Spinal cord (tissue), 10 donors: ENCODE results near the gene AKT3. TPM values are rescaled to one million over a fixed set of nuclear protein-coding genes. Genes with fewer than 3 reads are reported as not detected.
A peak's percentile ranks its signal among the peaks of the same experiment; 100 is the strongest.

Experiments
- DNase-seq, 6 donors: peaks; one replicate each; pipeline versions ENCODE4 v3.0.0 to v3.0.0-alpha.2; 2013 to 2015; ENCODE audit warnings: low spot score in 6 of 6, low read depth in 4 of 6
- H3K27ac ChIP-seq: one replicate; pipeline ENCODE4 v1.5.1; 2013; ENCODE audit warnings: low read depth, low read length, control low read depth
- H3K27me3 ChIP-seq: one replicate; pipeline ENCODE4 v1.6.1; 2013; ENCODE audit warnings: low read length; ENCODE audit not compliant: control insufficient read depth, insufficient read depth
- H3K36me3 ChIP-seq: one replicate; pipeline ENCODE4 v1.6.1; 2013; ENCODE audit warnings: low read length; ENCODE audit not compliant: control insufficient read depth, insufficient read depth
- H3K4me1 ChIP-seq: one replicate; pipeline ENCODE4 v1.6.1; 2013; ENCODE audit warnings: low read length; ENCODE audit not compliant: control insufficient read depth, insufficient read depth
- H3K4me3 ChIP-seq: one replicate; pipeline ENCODE4 v1.5.1; 2013; ENCODE audit warnings: low read depth, low read length, control low read depth
- H3K9me3 ChIP-seq: one replicate; pipeline ENCODE4 v1.6.1; 2013; ENCODE audit warnings: low read length; ENCODE audit not compliant: control insufficient read depth, insufficient read depth
- WGBS: methylation state at CpG from one replicate; pipeline ENCODE4 v1.1.5; 2013; ENCODE audit warnings: missing lambda C conversion rate; ENCODE audit not compliant: insufficient coverage; 5-methylcytosine and 5-hydroxymethylcytosine counted together
- polyA plus RNA-seq, 2 donors: library from polyadenylated mRNA; unstranded; fragments of 120-200 nt; gene quantifications; one replicate each; pipeline ENCODE4 v1.2.1, GENCODE V29; 2013; ENCODE audit not compliant: insufficient read length in 2 of 2
- total RNA-seq, 2 donors: library from RNA; depleted of rRNA in 1 of 2; stranded (reverse); fragments of 120-200 nt in 1 of 2; fragments of >200 nt in 1 of 2; gene quantifications; one replicate each; pipeline versions ENCODE4 v1.2.3 to v1.2.4, GENCODE V29; 2013 to 2014
- donor health status: healthy.

The AKT3 gene
- total and polyA plus RNA-seq, 4 donors = 53.8 to 127 (median 77.4) TPM

- Histone ChIP-seq H3K4me3 (no peak overlapping the region), H3K27me3 (no peaks in the 10 kb centered on the region), H3K9me3 (peaks cover 4% of the 10 kb centered on the region), H3K27ac (no peak overlapping the region), H3K36me3 (no peaks in the 10 kb centered on the region), H3K4me1 (no peaks in the 10 kb centered on the region)
- 80% methylated on average over 1 of the region's 7 CpGs for WGBS
- DNase-seq = peak in 1 of 6 donors; percentile 70
Measured at GRCh38 chr1:243572940-243573339, 277.1 kb downstream of the AKT3 start.

DNA sequence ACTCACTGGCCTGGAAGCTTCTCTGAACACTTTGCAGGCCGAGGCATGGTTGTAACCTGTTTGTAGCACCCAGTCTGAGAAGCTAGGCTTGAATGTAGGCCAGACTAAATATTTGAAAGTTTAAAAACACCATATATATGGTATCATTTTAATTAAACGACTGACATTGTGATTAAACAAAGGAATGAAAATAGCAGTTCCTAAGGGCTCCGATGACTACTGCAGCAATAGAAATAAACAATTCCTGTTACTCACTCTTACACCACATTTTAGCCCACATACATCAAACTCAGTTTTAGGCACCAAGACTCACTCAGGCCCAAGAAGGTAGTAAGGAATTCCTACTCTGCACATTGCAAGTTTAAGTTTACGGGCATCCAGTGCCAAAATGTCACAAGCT, 281.2 kb downstream of the AKT3 start:
- no peaks in the 10 kb centered on the region for H3K9me3 ChIP-seq
- no peaks in the 10 kb centered on the region for H3K4me1 ChIP-seq
- no peak overlapping the region for H3K27ac ChIP-seq
- H3K4me3 ChIP-seq = no peak overlapping the region
- 92% methylated on average over 2 of the region's 4 CpGs for WGBS
- H3K27me3 ChIP-seq = no peaks in the 10 kb centered on the region
- peaks cover 3% of the 10 kb centered on the region for H3K36me3 ChIP-seq
- DNase-seq = no peak

DNA sequence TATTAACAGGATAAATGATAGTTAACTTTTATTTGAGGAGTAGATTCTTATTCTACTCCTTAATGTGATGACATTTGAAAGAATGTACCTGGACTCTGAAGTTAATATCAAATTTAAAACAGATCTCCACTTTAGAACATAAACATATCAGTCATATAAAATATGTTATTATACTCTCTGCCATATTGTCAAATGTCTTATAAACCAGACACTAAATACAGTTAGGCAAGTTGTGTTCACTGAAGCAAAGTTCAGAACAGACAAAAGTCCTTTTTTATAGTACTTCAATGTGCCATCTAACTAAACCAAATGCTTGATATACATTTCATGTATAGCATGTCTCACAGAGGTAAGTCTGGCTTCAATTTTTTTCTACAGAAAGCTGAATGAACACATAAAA, 285.2 kb downstream of the AKT3 start:
- DNase-seq = no peak
- Histone ChIP-seq H3K9me3 (peaks cover 2% of the 10 kb centered on the region), H3K4me1 (no peaks in the 10 kb centered on the region), H3K36me3 (peaks cover 3% of the 10 kb centered on the region), H3K4me3 (no peak overlapping the region), H3K27ac (no peak overlapping the region), H3K27me3 (no peaks in the 10 kb centered on the region)

- DNase-seq = no peak
- Histone ChIP-seq H3K27ac (no peak overlapping the region), H3K36me3 (peaks cover 3% of the 10 kb centered on the region), H3K4me3 (no peak overlapping the region), H3K4me1 (no peaks in the 10 kb centered on the region), H3K27me3 (no peaks in the 10 kb centered on the region), H3K9me3 (peaks cover 2% of the 10 kb centered on the region)
- no CpG with 5 or more reads among the region's 4 CpGs for WGBS
Measured at GRCh38 chr1:243563732-243564131, 286.3 kb downstream of the AKT3 start.

- Histone ChIP-seq H3K27me3 (no peaks in the 10 kb centered on the region), H3K4me1 (no peaks in the 10 kb centered on the region), H3K36me3 (peaks cover 3% of the 10 kb centered on the region), H3K9me3 (peaks cover 2% of the 10 kb centered on the region), H3K27ac (no peak overlapping the region), H3K4me3 (no peak overlapping the region)
- WGBS = 100% methylated on average over 1 of the region's 1 CpG
- peak in 1 of 6 donors; percentile 7 for DNase-seq
Measured at GRCh38 chr1:243562473-243562872, 287.6 kb downstream of the AKT3 start.

DNA sequence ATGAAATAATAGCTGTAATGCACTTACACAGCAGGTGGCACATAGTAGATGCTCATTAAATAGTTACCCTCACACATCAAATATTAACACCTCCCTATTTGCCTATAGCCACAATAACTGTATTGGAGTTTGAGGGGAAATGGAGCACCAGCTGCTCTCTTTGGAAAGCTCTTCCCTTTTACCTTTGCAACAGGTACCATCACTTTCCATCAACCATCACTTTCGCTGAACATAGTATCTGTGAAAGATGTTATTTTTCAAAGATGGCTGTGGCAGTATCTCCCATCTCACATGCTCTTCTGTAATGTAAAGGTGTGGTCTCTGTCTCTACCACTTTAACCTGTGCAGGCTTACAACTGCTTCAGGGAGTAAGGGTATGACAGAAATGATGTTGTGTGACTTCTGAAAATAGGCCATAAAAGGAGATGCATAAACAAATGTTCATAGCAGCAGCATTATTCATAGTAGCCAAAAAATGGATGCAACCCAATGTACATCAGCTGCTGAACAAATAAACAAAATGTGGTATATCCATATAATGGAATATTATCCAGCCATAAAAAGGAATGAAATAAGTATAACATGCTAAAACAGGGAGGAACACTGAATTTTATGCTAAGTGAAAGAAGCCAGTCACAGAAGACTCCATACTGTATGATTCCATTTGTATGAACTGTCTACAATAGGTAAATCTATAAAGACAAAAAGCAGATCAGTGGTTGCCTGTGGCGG, 288.3 kb downstream of the AKT3 start:
- H3K27me3 ChIP-seq = no peaks in the 10 kb centered on the region
- peaks cover 2% of the 10 kb centered on the region for H3K9me3 ChIP-seq
- no peak overlapping the region for H3K4me3 ChIP-seq
- DNase-seq = no peak
- no peak overlapping the region for H3K27ac ChIP-seq
- 100% methylated on average over 1 of the region's 2 CpGs for WGBS
- peaks cover under 1% of the 10 kb centered on the region for H3K36me3 ChIP-seq
- H3K4me1 ChIP-seq = no peaks in the 10 kb centered on the region

- peak in 1 of 6 donors; percentile 14 for DNase-seq
- WGBS = 90% methylated on average over 3 of the region's 7 CpGs
- peaks cover 2% of the 10 kb centered on the region for H3K9me3 ChIP-seq
Measured at GRCh38 chr1:243559575-243560162, 290.4 kb downstream of the AKT3 start.

DNA sequence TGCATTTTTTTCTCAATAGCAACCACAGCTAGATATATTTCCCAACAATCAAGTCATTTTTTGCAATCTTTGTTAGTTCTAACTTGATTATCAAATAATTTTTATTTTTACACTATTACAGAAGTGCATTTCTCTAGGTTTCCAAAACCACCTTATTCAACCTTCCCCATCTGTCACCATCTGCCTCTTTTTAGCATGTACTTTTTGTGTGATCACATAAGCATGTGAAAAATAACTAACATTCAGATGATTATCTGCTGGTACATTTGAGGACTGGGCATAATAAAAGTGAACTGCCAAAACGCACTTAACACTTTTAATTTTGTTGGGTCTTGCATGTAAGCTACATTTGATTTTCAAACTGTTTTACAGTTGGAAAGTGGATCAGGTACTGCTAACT, 291.5 kb downstream of the AKT3 start:
- no peak overlapping the region for H3K4me3 ChIP-seq
- H3K4me1 ChIP-seq = no peaks in the 10 kb centered on the region
- no peaks in the 10 kb centered on the region for H3K27me3 ChIP-seq
- H3K9me3 ChIP-seq = peaks cover 2% of the 10 kb centered on the region
- H3K36me3 ChIP-seq = no peaks in the 10 kb centered on the region
- DNase-seq = peak in 2 of 6 donors; percentile 21 to 78
- no peak overlapping the region for H3K27ac ChIP-seq
- no CpG with 5 or more reads among the region's 1 CpG for WGBS

More at GRCh38 chr1:243559575-243560162, 290.4 kb downstream of the AKT3 start:
- Histone ChIP-seq H3K27ac (no peak overlapping the region), H3K4me3 (no peak overlapping the region), H3K4me1 (no peaks in the 10 kb centered on the region), H3K36me3 (no peaks in the 10 kb centered on the region), H3K27me3 (no peaks in the 10 kb centered on the region)

DNA sequence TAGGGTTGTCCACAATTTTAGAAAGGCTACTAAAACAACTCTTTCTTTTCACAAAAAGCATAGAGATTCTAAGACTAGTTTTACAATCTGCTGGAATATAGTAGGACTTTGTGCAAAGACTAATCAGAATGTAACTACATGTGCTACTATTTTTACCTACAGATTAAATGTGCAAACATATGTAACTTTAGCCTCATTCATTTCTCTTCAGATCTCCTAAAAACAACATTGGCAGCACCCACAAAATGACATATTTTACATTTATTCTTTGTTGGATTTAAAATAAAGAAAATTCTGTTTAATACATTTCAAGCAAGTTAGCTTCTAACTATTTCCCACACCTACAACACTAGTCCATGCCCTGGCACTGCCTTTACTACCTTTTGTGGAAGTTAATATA, 292.2 kb downstream of the AKT3 start:
- Histone ChIP-seq H3K9me3 (peaks cover 2% of the 10 kb centered on the region), H3K36me3 (no peaks in the 10 kb centered on the region), H3K4me1 (no peaks in the 10 kb centered on the region), H3K27ac (no peak overlapping the region), H3K27me3 (no peaks in the 10 kb centered on the region), H3K4me3 (no peak overlapping the region)
- peak in 1 of 6 donors; percentile 53 for DNase-seq

DNA sequence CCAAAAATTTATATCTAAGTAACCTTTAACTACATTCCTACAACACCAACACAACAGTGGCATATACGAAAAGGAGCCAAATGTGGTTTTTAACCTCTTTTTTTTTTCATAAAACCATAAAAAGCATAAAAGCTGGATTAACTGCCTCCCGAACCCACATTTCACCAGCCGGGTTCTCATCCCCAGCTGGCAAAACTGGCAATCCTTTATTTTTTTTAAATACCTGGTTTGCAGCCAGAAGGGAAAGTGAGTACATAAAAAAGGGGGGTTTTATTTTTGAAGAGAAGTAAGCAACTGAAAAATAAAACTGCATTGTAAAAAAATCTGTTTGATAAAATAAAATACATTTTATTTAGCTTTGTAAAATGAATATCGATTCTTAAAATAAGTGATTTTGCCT, 295.4 kb downstream of the AKT3 start:
- H3K4me3 ChIP-seq = no peak overlapping the region
- H3K4me1 ChIP-seq = no peaks in the 10 kb centered on the region
- no peaks in the 10 kb centered on the region for H3K36me3 ChIP-seq
- H3K9me3 ChIP-seq = no peaks in the 10 kb centered on the region
- H3K27ac ChIP-seq = no peak overlapping the region
- no peaks in the 10 kb centered on the region for H3K27me3 ChIP-seq
- 80% methylated on average over 1 of the region's 4 CpGs for WGBS
- peak in 2 of 6 donors; percentile 11 to 72 for DNase-seq
